Peyer's patch (tissue), 4 donors: ENCODE measurements around the gene TRIM9. TPM values are rescaled to one million over a fixed set of nuclear protein-coding genes. Genes with fewer than 3 reads are reported as not detected.

Experiments used
- DNase-seq, 3 donors: peaks; one replicate each; pipeline ENCODE4 v3.0.0-alpha.2; 2017 to 2019
- H3K27ac ChIP-seq, 4 donors: fragments of 200-600 bp; sonication (generic); one replicate each; pipeline ENCODE4 v1.5.1; 2016 to 2019
- H3K27me3 ChIP-seq, 2 donors: fragments of 200-600 bp; sonication (generic); one replicate each; pipeline ENCODE4 v1.5.1; 2019
- H3K36me3 ChIP-seq, 3 donors: fragments of 200-600 bp; sonication (generic); one replicate each; pipeline ENCODE4 v1.5.1; 2016 to 2019
- H3K4me1 ChIP-seq, 4 donors: fragments of 200-600 bp; sonication (generic); one replicate each; pipeline ENCODE4 v1.5.1; 2016 to 2019
- H3K4me3 ChIP-seq, 4 donors: fragments of 200-600 bp; sonication (generic); 1 replicate in 3 of 4; 2 replicates in 1 of 4; pipeline ENCODE4 v1.5.1; 2016 to 2019; ENCODE audit warnings: mild to moderate bottlenecking in 1 of 4
- H3K9me3 ChIP-seq, 4 donors: fragments of 200-600 bp; sonication (generic); one replicate each; pipeline ENCODE4 v1.5.1; 2016 to 2019; ENCODE audit warnings: mild to moderate bottlenecking in 1 of 4
- POLR2A ChIP-seq, 2 donors: fragments of 450-650 bp; IDR thresholded peaks; one replicate each; pipeline ENCODE4 v1.5.1; 2017; ENCODE audit warnings: antibody characterized with exemption in 2 of 2, mild to moderate bottlenecking in 2 of 2, moderate library complexity in 2 of 2
- total RNA-seq, 4 donors: library from RNA; depleted of rRNA; stranded (reverse); fragments of >200 nt; gene quantifications; one replicate each; pipeline ENCODE4 v1.1.0, GENCODE V29; 2016
- TF ChIP-seq, protein P1 (sequence below), 6 experiments: fragments of 450-650 bp in 4 of 6; fragments of 200-600 bp in 2 of 6; sonication (generic) in 1 of 6; IDR thresholded peaks; one replicate each; pipeline ENCODE4 v1.5.1; 2017 to 2019; ENCODE audit warnings: antibody characterized with exemption in 6 of 6, mild to moderate bottlenecking in 3 of 6, moderate library complexity in 1 of 6

TRIM9 gene
- total RNA-seq, 4 donors from 2014 or later, result 0.35 to 5.0 (median 2.2) TPM

- Histone ChIP-seq H3K27ac (no peak overlapping the region), H3K36me3 (no peaks in the 10 kb centered on the region), H3K4me1 (no peaks in the 10 kb centered on the region), H3K27me3 (no peaks in the 10 kb centered on the region), H3K9me3 (no peaks in the 10 kb centered on the region), H3K4me3 (no peak overlapping the region)
- no peak for DNase-seq
- TF ChIP-seq POLR2A (IDR thresholded peaks at IDR 0.05), result no peak
- TF ChIP-seq, protein P1, sequence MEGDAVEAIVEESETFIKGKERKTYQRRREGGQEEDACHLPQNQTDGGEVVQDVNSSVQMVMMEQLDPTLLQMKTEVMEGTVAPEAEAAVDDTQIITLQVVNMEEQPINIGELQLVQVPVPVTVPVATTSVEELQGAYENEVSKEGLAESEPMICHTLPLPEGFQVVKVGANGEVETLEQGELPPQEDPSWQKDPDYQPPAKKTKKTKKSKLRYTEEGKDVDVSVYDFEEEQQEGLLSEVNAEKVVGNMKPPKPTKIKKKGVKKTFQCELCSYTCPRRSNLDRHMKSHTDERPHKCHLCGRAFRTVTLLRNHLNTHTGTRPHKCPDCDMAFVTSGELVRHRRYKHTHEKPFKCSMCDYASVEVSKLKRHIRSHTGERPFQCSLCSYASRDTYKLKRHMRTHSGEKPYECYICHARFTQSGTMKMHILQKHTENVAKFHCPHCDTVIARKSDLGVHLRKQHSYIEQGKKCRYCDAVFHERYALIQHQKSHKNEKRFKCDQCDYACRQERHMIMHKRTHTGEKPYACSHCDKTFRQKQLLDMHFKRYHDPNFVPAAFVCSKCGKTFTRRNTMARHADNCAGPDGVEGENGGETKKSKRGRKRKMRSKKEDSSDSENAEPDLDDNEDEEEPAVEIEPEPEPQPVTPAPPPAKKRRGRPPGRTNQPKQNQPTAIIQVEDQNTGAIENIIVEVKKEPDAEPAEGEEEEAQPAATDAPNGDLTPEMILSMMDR (IDR thresholded peaks at IDR 0.05), result no peak
Measured at GRCh38 chr14:51117593-51117992, 22.7 kb upstream of the TRIM9 start.

DNA sequence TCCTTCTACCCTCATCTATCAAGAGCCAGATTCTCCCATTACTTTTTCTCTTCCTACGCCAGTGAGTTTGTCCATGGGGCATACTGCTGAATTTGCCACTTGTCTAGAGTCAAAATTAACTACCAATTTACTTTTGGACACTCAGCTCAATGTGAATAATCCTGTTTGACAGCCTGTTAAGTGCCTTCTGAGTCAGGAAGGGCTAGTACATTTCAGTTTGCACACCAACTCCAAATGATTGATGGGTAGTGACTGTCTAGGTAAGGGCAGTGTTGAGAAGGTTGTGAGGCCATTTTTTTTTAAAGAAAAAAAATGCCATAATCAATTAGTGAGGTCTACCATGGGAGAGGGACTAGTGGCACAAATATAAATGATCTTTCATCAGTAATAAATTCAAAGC, 21.8 kb upstream of the TRIM9 start:
- no peaks in the 10 kb centered on the region for H3K9me3 ChIP-seq
- no peaks in the 10 kb centered on the region for H3K27me3 ChIP-seq
- TF ChIP-seq, protein P1 (IDR thresholded peaks at IDR 0.05), result no peak
- TF ChIP-seq POLR2A (IDR thresholded peaks at IDR 0.05), result no peak
- no peaks in the 10 kb centered on the region for H3K4me1 ChIP-seq
- no peak overlapping the region for H3K4me3 ChIP-seq
- no peak for DNase-seq
- no peaks in the 10 kb centered on the region for H3K36me3 ChIP-seq
- H3K27ac ChIP-seq, result no peak overlapping the region

DNA sequence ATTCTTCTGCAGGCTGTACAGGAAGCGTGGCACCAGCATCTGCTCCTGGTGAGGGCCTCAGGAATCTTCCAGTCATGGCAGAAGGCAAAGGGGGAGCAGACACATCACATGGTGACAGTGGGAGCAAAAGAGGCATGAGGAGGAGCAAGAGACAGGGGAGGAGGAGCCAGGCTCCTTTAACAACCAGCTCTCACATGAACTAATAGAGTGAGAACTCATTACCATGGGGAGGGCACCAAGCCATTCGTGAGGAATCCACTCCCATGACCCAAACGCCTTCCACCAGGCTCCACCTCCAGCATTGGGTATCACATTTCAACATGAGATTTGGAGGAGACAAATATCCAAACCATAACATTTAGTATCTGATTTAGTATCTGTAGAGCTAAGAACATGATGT, 14.7 kb upstream of the TRIM9 start:
- H3K27me3 ChIP-seq, result no peaks in the 10 kb centered on the region
- no peaks in the 10 kb centered on the region for H3K4me1 ChIP-seq
- TF ChIP-seq, protein P1 (IDR thresholded peaks at IDR 0.05), result no peak
- no peak for TF ChIP-seq POLR2A (IDR thresholded peaks at IDR 0.05)
- no peak for DNase-seq
- H3K9me3 ChIP-seq, result no peaks in the 10 kb centered on the region
- H3K36me3 ChIP-seq, result no peaks in the 10 kb centered on the region
- H3K27ac ChIP-seq, result no peak overlapping the region
- H3K4me3 ChIP-seq, result no peak overlapping the region

- no peak for TF ChIP-seq POLR2A (IDR thresholded peaks at IDR 0.05)
- TF ChIP-seq, protein P1 (IDR thresholded peaks at IDR 0.05), result no peak
- no peak for DNase-seq
- Histone ChIP-seq H3K27ac (no peak overlapping the region), H3K27me3 (no peaks in the 10 kb centered on the region), H3K4me3 (no peak overlapping the region), H3K4me1 (no peaks in the 10 kb centered on the region), H3K36me3 (no peaks in the 10 kb centered on the region), H3K9me3 (no peaks in the 10 kb centered on the region)
Measured at GRCh38 chr14:51107801-51108200, 12.9 kb upstream of the TRIM9 start.

DNA sequence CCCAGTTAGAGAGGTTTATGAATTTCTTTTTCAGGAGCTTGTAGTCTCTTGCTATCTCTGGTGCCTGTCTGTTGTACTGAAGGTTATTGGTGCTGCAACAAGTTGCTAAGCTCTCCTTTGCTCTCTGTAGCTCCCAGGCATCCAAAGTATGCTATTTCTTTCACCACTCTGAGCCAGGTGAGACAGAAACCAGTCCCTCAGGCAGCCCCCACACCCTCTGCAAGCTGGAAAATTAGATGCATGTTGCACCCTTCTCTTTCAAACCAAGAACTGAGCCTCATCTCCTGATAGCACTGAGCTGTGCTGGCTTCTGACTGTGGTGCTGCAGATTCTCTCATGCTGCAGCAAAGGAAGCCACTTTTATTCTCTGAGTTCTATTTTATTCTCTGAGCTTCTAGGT, 9.6 kb upstream of the TRIM9 start:
- Histone ChIP-seq H3K4me1 (no peaks in the 10 kb centered on the region), H3K27ac (no peak overlapping the region), H3K4me3 (no peak overlapping the region), H3K36me3 (no peaks in the 10 kb centered on the region), H3K9me3 (no peaks in the 10 kb centered on the region), H3K27me3 (no peaks in the 10 kb centered on the region)
- no peak for DNase-seq
- no peak for TF ChIP-seq POLR2A (IDR thresholded peaks at IDR 0.05)
- TF ChIP-seq, protein P1 (IDR thresholded peaks at IDR 0.05), result no peak

- no peak for DNase-seq
- no peak for TF ChIP-seq POLR2A (IDR thresholded peaks at IDR 0.05)
- TF ChIP-seq, protein P1 (IDR thresholded peaks at IDR 0.05), result no peak
- peaks cover 0 to 14% of the 10 kb centered on the region in 2 donors for H3K27me3 ChIP-seq
Measured at GRCh38 chr14:51097287-51097686, 2.4 kb upstream of the TRIM9 start.

More at GRCh38 chr14:51097287-51097686, 2.4 kb upstream of the TRIM9 start:
- no peak overlapping the region for H3K4me3 ChIP-seq
- no peak overlapping the region for H3K27ac ChIP-seq
- H3K9me3 ChIP-seq, result no peaks in the 10 kb centered on the region
- no peaks in the 10 kb centered on the region for H3K36me3 ChIP-seq
- peaks cover 0 to 24% (median 7%) of the 10 kb centered on the region in 4 donors for H3K4me1 ChIP-seq
